ENCODE results near the gene EXOC7.
"Not testable (repeated sequence)": the region's sequence is repeated elsewhere in the genome, so short reads cannot be mapped to it uniquely, and the experiment has no call there.

Gene EXOC7

DNA sequence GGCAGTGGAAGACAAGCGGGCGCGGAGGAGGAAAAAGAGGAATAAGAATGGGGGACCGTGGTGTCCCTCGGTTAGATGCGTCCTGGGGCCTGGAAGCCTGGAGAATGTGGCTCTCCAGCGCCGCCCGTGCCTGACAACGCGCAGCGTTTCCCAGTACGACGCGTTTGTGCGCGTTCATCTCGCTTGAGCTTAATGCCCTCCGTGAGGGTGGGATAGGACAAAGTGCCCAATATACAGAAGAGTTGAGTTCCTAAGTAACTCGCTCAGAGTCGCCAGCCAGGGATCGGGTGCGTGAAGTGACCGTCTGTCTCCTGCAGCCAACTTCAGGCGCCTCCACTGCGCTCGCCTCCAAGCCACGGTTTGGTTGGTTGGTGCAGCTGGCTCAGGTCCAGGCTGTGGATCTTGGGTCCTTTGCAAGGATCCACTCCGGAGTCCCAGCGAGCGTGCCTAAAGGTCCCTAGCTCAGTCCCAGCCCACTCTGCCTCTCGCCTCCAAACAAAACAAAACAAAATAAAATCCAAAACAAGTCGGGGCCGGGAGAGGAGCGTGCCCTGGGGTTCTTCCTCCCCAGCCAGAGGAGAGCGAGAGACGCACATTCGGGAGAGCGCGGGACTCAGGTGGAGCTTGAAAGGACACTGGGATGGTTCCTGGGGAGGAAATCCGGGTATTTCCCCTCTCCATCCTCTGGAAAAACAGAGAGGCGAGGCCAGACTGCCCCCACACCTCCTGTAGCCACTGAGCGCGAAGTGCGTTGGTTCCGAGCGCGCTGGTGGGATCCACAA lies 28.0 kb downstream of the EXOC7 start:
- no peak for DNase-seq (ENCODE audit: low read depth)

DNA sequence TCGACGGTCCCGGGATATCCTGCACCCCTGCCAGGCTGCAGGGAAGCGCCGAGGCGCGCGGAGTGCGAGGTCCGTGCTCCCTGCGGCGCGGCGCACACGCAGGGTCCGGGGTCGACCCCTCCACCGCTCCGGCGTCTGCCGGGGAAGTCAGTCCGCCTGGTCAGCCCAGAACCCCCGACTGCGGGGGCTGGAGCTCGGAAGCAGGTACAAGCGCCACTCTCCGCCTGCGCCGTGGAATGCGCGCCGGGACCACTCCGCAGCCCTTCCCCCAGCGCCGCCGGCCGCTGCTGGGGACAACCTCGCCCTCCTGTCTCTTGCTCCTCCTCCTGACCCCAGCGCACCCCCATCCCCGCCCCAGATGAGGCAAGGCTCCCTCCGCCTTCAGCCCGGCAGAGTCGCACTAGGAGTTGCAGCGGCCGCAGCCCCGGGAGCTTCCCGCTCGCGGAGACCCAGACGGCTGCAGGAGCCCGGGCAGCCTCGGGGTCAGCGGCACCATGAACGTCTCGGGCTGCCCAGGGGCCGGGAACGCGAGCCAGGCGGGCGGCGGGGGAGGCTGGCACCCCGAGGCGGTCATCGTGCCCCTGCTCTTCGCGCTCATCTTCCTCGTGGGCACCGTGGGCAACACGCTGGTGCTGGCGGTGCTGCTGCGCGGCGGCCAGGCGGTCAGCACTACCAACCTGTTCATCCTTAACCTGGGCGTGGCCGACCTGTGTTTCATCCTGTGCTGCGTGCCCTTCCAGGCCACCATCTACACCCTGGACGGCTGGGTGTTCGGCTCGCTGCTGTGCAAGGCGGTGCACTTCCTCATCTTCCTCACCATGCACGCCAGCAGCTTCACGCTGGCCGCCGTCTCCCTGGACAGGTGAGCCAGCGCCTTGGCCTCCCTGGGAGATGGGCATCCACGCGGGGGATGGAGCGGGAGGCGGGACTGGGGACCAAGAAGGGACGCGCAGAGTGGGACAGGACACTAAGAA lies 28.9 kb downstream of the EXOC7 start, which contains the start of gene GALR2:
GALR2 (plus strand) TSS at position 392 of the 974 bp plus-strand sequence; CDS start at position 495, 103 bp downstream.
- no peak for DNase-seq (ENCODE audit: low read depth)

DNA sequence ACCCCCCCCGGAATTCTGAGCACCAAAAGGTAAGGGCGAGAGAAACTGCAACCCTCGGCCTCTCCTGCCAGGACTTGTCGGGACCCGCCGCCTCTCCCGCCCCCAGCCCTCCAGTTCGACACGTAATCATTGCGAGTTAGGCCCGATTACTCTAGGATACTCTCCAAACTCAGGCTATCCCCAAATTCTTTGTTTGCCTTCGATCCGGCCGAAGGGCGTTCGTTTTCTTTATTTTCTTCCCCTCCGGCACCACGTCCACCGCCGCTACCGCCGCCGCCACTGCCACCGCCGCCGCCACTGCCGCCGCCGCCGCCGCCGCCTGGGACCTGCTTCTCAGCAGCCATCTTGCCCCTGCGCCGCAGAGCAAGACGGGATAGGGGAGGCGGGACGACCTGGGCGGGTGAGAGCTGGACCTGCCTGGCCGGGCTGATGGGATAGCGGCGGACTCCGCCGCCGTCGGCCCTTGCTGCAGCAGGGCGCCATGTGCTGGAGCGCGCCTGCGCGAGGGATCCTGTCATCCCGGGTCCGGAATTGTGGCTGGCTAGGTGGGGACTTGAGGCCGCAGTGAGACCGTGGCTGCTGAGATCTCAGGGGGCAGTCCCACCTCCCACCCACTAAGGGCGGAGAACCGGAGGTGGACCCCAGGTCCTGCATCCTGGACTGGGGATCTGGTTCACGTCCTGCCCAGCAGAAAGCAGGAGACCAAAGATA lies 31.3 kb downstream of the EXOC7 start, which contains the start of gene SRP68:
SRP68 (minus strand) TSS at position 370 of the 711 bp plus-strand sequence; CDS start at position 344, 26 bp downstream.
- DNase-seq (ENCODE audit: low read depth), result peak; percentile 70

DNA sequence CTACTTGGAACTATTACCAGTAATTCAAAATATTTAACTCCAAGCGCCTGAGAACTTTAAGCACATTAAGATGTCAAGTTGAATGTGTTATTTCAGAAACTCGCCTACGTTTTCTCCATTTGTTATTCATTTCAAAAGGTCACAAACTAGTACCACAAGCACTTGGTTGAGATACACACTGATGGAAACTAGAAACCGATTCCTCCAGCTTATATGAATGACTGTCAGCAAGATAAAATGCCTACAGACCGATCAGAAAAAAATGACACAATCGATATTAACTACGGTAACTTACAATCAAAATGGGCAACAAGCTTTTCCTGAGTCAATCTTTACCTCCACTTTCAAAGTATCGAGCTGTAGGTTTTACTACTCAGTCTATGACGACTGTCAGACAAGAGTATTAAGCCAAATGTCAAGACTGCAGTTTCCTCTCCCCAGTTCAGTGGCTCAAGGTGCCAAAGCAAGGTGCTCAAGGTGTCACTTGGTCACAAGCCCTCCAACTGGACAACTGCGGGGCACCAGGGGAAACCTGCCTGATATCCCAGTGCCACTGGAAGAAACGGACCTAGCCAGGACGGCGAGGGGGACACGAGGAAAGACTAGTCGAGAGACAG lies 31.9 kb downstream of the EXOC7 start:
- DNase-seq (ENCODE audit: low read depth), result no peak

DNA sequence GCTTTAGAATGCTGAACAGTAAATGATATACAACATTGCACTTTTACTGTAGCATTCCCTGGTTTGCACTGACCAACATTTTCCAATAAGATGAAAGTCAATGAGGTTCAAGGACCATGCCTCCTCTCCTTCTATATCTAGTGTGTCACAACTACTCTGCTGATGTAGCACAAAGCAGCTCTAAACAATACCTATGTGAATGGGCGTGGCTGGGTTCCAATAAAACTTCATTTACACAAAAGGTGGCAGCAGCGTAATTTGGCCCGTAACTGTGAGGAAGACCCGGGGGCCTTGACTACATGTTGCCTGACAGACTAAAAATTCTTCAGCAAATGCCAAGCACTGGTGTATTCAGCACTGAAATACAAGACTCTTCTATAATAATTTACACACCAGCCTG lies 37.8 kb downstream of the EXOC7 start:
- no peak for DNase-seq (ENCODE audit: low read depth)

DNA sequence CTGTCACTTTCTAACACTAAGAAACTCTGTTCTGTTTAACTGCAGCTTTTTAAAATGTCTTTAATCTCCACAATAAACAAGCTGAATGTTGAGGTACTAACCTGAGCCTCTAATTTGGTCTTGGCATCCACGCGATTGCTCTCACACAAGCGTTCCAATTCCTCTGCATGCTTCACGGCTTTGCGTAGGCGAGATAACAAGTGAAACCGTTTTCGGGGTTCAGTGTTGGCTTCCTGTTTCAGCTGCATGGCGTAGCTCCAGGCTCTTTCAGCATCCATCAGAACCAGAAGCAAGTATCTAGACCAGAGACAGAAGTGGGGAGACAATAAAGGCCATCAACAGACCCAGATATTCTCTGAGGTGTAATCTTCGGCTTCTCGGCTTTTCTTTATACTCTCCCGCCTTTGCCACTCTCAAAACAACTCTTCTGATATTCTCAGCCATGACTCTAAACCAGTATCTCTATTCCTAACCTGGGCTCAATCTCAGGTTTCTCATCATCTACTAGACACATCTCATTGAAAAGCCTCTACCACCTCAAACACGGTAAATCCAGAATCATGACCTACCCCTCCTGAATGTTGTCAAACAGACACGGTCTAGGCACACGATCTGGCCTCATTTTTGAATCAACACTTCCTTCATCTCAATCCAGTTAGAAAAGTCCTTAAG lies 39.6 kb downstream of the EXOC7 start:
- no peak for DNase-seq (ENCODE audit: low read depth)

DNA sequence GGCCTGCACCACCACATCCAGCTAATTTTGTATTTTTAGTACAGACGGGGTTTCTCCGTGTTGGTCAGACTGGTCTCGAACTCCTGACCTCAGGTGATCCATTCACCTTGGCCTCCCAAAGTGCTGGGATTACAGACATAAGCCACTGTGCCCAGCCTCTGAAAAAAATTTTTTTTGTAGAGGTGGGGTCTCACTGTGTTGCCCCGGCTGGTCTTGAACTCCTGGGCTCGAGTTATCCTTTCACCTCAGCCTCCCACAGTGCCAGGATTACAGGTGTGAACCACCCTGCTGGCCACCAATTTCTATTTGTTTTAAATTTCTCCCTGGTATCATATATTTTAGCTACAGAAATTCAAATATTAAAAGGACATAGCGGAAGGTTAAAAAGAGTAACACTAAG lies 45.3 kb downstream of the EXOC7 start:
- not testable (repeated sequence) for DNase-seq (ENCODE audit: low read depth)

DNA sequence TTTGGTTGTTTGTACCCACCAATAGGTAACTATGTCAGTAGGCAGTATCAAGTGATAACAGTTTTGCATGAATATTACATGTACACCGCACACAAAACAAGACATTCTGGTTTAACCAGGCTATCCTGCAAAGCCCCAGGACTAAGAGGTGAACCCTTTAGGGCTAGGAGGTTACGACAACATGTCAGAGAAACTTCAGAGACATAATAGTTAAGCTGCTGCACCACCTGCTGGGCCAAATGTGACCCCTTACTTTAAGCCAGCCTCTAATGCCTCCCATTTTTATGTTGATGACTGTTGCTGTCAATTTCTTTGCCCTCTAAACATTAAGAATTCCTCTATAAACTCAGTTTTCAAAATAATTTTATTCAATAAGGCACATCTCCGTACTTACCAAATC lies 46.7 kb downstream of the EXOC7 start:
- DNase-seq (ENCODE audit: low read depth), result no peak

DNA sequence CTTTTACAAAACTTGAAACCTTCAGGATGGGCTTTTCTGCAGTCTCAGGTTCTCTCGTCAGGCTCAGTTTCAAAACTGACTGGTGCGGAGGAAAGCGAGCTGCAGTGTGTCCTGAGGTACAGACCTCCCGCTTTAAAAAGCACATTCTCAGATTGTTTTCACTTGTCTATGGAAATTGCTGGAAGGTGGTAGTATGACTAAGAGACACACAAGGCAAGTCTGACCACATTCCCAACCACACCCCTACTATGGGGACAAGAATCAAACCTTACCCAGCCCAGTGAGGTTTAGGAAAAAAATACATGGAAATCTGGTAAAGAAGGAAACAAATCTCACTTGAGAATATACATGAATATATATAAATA lies 49.5 kb downstream of the EXOC7 start:
- DNase-seq (ENCODE audit: low read depth), result no peak

DNA sequence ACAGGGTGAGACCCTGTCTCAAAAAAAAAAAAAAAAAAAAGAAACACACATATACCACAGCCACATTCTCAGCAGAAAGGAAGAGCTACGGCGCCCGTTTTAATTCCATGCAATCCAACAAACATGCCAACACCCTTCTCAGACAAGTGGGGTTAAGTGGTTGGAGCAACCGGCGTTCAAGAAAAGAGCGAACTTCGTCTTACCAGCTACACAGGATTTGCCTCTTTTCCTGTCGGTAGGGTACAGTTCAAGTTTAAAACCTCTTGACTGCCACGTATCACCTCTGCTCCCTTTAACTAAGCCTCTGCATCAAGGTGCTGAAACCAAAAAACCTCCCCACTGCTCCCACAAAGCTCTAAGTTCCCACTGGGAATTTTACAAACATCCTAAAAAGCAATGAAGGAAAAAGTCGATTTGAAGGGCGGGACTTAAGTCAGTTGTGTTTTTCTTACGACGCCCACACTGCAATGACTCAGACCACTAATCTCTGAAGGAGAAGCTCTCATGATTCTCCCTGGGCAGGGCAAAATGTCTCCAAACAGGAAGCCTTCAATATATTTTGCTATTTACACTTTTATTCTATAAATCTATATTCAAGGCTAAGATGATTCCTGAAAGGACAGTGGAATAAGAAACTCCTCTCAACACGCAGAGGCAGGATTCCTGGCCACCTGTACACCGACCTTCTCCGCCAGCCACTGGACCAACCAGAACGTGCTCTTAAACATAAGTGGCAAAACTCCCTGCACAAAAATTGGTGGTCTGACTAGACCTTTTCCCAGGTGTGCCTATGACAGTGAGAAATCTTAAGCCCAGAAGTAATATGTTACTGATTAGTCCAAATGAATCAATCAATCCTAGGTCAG lies 50.1 kb downstream of the EXOC7 start:
- DNase-seq (ENCODE audit: low read depth), result no peak

DNA sequence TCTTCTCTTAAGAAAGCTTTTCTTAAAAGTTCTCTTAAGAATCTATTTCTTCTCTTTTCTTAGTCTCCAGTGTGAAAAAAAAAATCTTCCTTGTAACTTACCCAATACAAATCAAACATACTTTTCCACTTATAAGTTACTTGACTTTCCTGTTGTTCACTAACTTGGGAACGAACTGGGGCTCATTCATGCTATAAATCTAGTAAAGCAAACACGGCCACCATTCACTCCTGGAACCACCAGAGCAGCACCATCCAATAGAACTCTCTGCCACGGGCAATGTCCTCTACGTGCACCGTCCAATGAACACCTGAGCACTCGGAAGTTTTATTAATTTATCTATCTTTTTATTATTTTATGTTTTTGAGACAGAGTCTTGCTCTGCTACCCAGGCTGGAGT lies 52.0 kb downstream of the EXOC7 start:
- DNase-seq (ENCODE audit: low read depth), result no peak

DNA sequence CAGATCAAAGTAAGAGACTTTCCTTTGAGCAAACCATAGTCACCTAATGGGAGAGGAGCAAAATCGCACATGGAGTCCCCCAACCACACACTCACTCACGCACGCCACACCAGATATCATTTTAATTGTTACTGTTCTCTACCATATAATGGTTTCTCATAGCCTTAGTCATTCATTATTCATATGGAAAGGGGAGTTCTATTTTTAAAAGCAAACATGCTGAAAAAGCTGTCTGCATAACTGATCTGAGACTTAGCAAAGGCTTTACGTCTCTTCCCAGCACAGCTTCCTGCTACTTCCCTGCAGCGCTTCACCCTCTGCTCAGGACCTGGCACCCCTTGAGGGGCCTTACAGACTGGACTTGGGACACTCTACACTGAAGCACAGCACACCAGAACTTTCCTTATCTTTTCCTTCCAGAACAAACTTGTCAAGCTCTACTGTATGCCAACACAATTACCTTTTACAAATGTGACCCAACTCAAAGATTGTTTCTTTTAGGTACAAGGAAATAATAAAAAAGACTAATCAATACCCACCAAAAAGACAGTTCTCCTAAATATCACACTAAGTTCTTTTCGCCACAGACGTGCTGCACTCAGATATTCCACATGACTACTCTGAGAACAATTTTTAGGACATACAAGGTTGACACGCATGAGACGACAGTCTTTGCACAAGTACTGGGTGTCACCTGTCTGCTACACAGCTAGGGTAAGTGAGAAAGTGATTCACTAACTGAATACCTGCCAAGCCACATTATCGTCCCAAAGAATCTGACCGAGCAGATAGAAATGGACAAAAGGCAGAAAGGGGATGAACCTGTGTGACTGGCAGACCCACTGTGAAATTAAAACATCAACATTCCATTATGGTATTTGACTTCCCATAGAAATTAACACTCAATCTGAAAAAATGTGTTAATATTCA lies 52.8 kb downstream of the EXOC7 start:
- no peak for DNase-seq (ENCODE audit: low read depth)

DNA sequence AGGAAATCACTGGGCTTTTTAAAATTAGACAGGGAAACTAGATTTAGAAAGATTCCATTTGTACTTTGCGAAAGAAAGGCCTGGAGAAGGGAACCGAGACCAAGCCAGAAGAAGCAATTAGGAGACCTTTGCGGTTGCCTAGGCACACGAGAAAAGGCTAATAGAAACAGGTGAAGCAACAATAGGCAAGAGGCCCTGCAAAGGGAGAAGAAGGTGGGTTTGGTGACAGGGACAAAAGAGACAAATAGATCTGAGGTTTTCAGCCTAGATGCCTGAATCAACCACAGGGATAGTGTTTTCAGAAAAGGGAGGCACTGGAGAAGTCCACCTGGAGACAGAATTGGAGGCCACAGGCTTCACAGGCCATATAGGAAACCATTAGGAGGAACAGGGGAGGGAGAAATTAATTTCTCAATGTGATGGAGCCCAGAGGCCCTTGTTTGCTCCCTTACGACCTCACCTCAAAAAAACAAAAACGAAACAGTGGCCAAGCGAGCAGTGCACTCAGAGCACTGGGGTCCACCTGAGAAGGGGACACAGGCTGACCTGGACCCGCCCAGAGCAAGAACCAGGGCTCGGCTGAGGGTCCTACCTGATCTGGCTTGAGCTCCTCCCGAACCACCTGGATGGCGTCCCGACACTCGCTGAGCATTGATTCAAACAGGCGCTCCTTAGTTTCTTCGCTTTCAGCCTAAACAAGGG lies 53.6 kb downstream of the EXOC7 start:
- no peak for DNase-seq (ENCODE audit: low read depth)

DNA sequence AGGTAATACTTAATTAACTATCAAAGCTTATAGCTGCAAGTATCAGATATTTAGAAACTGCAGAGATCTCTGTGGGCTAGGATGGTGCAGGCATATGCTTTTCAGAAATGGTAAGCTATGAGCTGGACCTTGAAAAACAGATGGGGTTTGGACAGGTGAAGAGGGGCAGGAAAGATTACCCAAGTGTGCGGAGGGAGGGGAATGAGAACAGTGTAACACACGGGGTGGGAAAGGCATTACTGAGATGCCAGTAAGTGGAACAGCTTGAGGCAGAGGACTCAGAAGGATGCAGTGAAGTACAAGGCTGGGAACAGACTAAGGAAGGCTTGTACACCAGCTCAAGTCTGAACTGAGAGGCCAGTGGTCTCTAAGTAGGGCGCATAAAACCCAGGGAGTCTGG lies 54.3 kb downstream of the EXOC7 start:
- DNase-seq (ENCODE audit: low read depth), result no peak

DNA sequence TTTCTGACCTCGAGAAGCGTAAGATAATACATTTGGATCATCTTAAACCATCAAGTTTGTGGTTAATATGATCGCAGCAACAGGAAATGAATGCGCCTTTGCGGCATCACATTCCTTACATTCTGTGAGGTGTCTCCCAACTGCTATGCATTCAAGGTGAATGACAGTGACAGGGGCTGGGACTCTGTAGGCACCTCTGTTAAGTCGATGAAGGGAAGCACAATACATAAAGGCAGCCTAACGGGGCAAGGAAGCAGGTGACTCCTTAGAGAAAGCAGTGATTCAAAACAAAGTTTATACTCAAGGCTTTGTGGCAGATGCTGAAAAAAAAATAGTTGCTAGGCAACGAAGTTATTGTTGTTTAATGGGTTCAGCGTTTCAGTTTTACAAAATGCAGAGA lies 54.9 kb downstream of the EXOC7 start:
- no peak for DNase-seq (ENCODE audit: low read depth)

DNA sequence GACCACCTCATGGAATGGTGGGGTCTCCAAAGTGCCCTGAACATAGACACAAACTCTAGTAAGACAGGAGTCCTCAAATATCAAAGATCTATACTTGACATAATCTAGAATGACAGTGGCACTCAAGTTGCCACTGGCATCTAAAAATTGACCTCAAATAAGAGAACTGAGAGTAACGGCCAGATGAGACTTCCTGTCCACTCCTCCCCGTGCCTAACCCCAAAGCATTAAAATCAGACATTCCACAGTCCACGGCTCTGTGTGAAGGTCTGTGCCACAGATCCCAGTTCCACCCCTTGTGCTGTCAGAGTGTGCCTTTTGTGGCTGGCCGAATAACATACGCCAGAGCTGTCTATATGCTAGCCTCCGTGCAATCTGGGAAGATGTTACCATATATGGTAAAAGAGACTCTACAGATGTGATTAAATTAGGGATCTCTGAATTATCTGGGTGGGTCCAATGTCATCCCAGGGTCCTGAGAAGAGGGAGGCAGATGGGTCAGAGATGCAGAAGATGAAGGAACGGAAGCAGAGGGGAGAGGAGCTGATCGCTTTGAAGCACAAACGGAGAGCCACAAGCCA lies 55.5 kb downstream of the EXOC7 start:
- DNase-seq (ENCODE audit: low read depth), result no peak

DNA sequence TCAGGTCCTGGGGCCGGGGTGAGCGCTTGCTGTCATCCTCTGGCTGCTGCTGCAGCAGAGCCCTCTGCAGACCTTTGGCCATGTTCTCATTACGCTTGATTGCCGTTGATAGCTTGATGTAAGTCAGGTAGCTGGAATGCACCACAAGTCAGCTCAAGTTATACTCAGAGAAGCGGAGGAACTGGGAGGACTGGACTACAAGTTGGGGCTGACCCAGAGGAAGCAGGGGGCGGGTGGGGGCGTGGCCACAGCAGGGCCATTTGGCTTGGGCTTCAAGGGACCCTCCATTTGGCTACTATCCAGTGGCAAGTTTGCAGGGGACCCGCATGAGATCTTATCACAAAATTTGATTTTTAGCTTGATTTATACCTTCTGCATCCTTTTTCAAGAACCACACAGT lies 57.5 kb downstream of the EXOC7 start:
- no peak for DNase-seq (ENCODE audit: low read depth)

DNA sequence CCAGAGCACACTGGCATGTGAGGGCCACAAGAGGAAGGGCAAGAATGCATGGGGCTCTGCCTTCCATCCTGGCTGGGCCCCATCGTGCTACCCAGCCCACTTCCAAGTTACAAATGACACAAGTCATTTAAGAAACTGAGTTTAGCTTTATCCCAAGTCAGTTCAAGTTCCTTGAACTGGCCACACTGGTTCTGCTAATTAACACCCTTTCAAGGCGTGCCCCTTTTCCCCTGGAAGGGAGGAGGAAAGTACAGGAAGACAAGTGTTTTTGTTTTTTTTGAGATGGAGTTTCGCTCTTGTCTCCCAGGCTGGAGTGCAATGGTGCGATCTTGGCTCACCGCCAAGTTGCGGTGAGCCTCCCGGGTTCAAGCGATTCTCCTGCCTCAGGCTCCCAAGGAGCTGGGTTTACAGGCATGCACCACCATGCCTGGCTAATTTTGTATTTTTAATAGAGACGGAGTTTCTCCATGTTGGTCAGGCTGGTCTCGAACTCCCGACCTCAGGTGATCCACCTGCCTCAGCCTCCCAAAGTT lies 59.0 kb downstream of the EXOC7 start:
- not testable (repeated sequence) for DNase-seq (ENCODE audit: low read depth)
